ENCODE data around the gene SHKBP1. TPM values are rescaled to one million over a fixed set of nuclear protein-coding genes. Genes with fewer than 3 reads are reported as not detected.

SHKBP1 gene
- total and polyA plus RNA-seq, 4 donors: 10.1 to 22.9 (median 15.4) TPM

DNA sequence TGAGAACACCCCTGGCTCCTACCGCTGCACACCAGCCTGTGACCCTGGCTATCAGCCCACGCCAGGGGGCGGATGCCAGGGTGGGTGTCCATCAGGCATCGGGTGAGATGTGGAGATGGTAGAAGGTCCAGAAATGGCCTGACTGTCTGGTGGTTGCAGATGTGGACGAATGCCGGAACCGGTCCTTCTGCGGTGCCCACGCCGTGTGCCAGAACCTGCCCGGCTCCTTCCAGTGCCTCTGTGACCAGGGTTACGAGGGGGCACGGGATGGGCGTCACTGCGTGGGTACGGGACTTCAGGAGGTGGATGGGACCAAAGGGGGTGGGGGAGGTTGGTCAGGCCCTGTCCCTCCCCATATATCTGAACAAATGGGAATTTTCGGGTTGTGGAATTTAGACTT is 40.3 kb downstream of the SHKBP1 start:
- no peak for DNase-seq (ENCODE audit: low spot score)
- Histone ChIP-seq H3K4me1 (ENCODE audit: control insufficient read depth in 4 of 4, insufficient read depth in 4 of 4, low read length in 3 of 4) (peaks cover 0 to 7% (median under 1%) of the 10 kb centered on the region in 4 donors), H3K27ac (ENCODE audit: low read depth in 1 of 2, low read length in 2 of 2) (no peak overlapping the region), H3K27me3 (ENCODE audit: control insufficient read depth in 4 of 4, insufficient read depth in 4 of 4, low read length in 3 of 4) (peaks cover 0 to 4% (median 0%) of the 10 kb centered on the region in 4 donors), H3K4me3 (ENCODE audit: low read depth in 1 of 3, low read length in 3 of 3) (no peak overlapping the region), H3K36me3 (ENCODE audit: control insufficient read depth in 4 of 4, insufficient read depth in 3 of 4, low read depth in 1 of 4, low read length in 3 of 4) (peaks cover 0 to 1% (median 0%) of the 10 kb centered on the region in 4 donors), H3K9me3 (ENCODE audit: control insufficient read depth in 4 of 4, low read length in 3 of 4) (no peaks in the 10 kb centered on the region), H3K9ac (ENCODE audit: low read depth in 1 of 2, low read length in 2 of 2) (no peak overlapping the region)
- 91% methylated on average over 17 of the region's 17 CpGs for WGBS
- TF ChIP-seq, protein P1, sequence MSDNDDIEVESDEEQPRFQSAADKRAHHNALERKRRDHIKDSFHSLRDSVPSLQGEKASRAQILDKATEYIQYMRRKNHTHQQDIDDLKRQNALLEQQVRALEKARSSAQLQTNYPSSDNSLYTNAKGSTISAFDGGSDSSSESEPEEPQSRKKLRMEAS (IDR thresholded peaks at IDR 0.05): no peak
- TF ChIP-seq SP1 (IDR thresholded peaks at IDR 0.05): no peak
- no peak for TF ChIP-seq TAF1 (conservative IDR thresholded peaks at IDR 0.05)
- TF ChIP-seq, protein P2, sequence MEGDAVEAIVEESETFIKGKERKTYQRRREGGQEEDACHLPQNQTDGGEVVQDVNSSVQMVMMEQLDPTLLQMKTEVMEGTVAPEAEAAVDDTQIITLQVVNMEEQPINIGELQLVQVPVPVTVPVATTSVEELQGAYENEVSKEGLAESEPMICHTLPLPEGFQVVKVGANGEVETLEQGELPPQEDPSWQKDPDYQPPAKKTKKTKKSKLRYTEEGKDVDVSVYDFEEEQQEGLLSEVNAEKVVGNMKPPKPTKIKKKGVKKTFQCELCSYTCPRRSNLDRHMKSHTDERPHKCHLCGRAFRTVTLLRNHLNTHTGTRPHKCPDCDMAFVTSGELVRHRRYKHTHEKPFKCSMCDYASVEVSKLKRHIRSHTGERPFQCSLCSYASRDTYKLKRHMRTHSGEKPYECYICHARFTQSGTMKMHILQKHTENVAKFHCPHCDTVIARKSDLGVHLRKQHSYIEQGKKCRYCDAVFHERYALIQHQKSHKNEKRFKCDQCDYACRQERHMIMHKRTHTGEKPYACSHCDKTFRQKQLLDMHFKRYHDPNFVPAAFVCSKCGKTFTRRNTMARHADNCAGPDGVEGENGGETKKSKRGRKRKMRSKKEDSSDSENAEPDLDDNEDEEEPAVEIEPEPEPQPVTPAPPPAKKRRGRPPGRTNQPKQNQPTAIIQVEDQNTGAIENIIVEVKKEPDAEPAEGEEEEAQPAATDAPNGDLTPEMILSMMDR (IDR thresholded peaks at IDR 0.05; ENCODE audit: low read depth, low read length, missing input control): no peak
- no peak for TF ChIP-seq FOXA1 (IDR thresholded peaks at IDR 0.05)
- no peak for TF ChIP-seq FOXA2 (IDR thresholded peaks at IDR 0.05)
- TF ChIP-seq RAD21 (IDR thresholded peaks at IDR 0.05): no peak

DNA sequence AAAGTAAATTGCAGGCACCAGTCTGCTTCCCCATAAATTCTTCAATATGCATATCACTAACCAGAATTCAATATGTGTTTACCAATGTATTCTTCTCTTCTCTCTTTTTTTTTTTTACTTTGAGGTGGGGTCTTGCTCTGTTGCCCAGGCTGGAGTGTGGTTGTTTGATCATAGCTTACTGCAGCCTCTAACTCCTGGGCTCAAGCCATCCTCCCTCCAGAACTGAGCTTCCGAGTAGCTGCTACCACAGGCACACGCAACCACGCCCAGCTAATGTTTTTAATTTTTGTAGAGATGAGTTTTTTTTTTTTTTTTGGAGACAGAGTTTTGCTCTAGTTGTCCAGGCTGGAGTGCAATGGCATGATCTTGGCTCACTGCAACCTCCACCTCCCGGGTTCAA is 41.3 kb downstream of the SHKBP1 start:
- H3K27me3 ChIP-seq (ENCODE audit: control insufficient read depth in 4 of 4, insufficient read depth in 4 of 4, low read length in 3 of 4): peaks cover 0 to 4% (median 0%) of the 10 kb centered on the region in 4 donors
- H3K9me3 ChIP-seq (ENCODE audit: control insufficient read depth in 4 of 4, low read length in 3 of 4): no peaks in the 10 kb centered on the region
- DNase-seq (ENCODE audit: low spot score): no peak
- no peaks in the 10 kb centered on the region for H3K36me3 ChIP-seq (ENCODE audit: control insufficient read depth in 4 of 4, insufficient read depth in 3 of 4, low read depth in 1 of 4, low read length in 3 of 4)
- no peak overlapping the region for H3K4me3 ChIP-seq (ENCODE audit: low read depth in 1 of 3, low read length in 3 of 3)
- WGBS: 92% methylated on average over 4 of the region's 4 CpGs
- no peak for TF ChIP-seq HNF4A (conservative IDR thresholded peaks at IDR 0.05)
- TF ChIP-seq, protein P3, sequence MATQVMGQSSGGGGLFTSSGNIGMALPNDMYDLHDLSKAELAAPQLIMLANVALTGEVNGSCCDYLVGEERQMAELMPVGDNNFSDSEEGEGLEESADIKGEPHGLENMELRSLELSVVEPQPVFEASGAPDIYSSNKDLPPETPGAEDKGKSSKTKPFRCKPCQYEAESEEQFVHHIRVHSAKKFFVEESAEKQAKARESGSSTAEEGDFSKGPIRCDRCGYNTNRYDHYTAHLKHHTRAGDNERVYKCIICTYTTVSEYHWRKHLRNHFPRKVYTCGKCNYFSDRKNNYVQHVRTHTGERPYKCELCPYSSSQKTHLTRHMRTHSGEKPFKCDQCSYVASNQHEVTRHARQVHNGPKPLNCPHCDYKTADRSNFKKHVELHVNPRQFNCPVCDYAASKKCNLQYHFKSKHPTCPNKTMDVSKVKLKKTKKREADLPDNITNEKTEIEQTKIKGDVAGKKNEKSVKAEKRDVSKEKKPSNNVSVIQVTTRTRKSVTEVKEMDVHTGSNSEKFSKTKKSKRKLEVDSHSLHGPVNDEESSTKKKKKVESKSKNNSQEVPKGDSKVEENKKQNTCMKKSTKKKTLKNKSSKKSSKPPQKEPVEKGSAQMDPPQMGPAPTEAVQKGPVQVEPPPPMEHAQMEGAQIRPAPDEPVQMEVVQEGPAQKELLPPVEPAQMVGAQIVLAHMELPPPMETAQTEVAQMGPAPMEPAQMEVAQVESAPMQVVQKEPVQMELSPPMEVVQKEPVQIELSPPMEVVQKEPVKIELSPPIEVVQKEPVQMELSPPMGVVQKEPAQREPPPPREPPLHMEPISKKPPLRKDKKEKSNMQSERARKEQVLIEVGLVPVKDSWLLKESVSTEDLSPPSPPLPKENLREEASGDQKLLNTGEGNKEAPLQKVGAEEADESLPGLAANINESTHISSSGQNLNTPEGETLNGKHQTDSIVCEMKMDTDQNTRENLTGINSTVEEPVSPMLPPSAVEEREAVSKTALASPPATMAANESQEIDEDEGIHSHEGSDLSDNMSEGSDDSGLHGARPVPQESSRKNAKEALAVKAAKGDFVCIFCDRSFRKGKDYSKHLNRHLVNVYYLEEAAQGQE (IDR thresholded peaks at IDR 0.05): no peak
- TF ChIP-seq RAD21 (IDR thresholded peaks at IDR 0.05): no peak
- TF ChIP-seq, protein P2 (IDR thresholded peaks at IDR 0.05; ENCODE audit: low read depth, low read length, missing input control): no peak
- TF ChIP-seq RXRA (IDR thresholded peaks at IDR 0.05): no peak
- no peak for TF ChIP-seq EGR1 (IDR thresholded peaks at IDR 0.05; ENCODE audit: low read depth in 2 of 2)
- TF ChIP-seq FOXA1 (IDR thresholded peaks at IDR 0.05): no peak
- TF ChIP-seq, protein P1 (IDR thresholded peaks at IDR 0.05): no peak
- TF ChIP-seq, protein P4, sequence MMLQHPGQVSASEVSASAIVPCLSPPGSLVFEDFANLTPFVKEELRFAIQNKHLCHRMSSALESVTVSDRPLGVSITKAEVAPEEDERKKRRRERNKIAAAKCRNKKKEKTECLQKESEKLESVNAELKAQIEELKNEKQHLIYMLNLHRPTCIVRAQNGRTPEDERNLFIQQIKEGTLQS (IDR thresholded peaks at IDR 0.05): no peak
- no peak for TF ChIP-seq FOXA2 (IDR thresholded peaks at IDR 0.05)
- no peak for TF ChIP-seq TAF1 (conservative IDR thresholded peaks at IDR 0.05)
- TF ChIP-seq NR2F2 (IDR thresholded peaks at IDR 0.05): no peak
- TF ChIP-seq HNF4G (IDR thresholded peaks at IDR 0.05): no peak
- TF ChIP-seq SP1 (IDR thresholded peaks at IDR 0.05): no peak
- TF ChIP-seq, protein P5, sequence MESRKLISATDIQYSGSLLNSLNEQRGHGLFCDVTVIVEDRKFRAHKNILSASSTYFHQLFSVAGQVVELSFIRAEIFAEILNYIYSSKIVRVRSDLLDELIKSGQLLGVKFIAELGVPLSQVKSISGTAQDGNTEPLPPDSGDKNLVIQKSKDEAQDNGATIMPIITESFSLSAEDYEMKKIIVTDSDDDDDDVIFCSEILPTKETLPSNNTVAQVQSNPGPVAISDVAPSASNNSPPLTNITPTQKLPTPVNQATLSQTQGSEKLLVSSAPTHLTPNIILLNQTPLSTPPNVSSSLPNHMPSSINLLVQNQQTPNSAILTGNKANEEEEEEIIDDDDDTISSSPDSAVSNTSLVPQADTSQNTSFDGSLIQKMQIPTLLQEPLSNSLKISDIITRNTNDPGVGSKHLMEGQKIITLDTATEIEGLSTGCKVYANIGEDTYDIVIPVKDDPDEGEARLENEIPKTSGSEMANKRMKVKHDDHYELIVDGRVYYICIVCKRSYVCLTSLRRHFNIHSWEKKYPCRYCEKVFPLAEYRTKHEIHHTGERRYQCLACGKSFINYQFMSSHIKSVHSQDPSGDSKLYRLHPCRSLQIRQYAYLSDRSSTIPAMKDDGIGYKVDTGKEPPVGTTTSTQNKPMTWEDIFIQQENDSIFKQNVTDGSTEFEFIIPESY (IDR thresholded peaks at IDR 0.05): no peak
- no peak for TF ChIP-seq YY1 (IDR thresholded peaks at IDR 0.05)
- TF ChIP-seq GABPA (IDR thresholded peaks at IDR 0.05 in 1 of 2, conservative IDR thresholded peaks at IDR 0.05 in 1 of 2): no peak
- H3K27ac ChIP-seq (ENCODE audit: low read depth in 1 of 2, low read length in 2 of 2): no peak overlapping the region
- no peak overlapping the region for H3K9ac ChIP-seq (ENCODE audit: low read depth in 1 of 2, low read length in 2 of 2)
- peaks cover 0 to 7% (median under 1%) of the 10 kb centered on the region in 4 donors for H3K4me1 ChIP-seq (ENCODE audit: control insufficient read depth in 4 of 4, insufficient read depth in 4 of 4, low read length in 3 of 4)
